ENCODE results near the gene DNAH6.
"Not testable (repeated sequence)": the region's sequence is repeated elsewhere in the genome, so short reads cannot be mapped to it uniquely, and the experiment has no call there.

The DNAH6 gene

DNA sequence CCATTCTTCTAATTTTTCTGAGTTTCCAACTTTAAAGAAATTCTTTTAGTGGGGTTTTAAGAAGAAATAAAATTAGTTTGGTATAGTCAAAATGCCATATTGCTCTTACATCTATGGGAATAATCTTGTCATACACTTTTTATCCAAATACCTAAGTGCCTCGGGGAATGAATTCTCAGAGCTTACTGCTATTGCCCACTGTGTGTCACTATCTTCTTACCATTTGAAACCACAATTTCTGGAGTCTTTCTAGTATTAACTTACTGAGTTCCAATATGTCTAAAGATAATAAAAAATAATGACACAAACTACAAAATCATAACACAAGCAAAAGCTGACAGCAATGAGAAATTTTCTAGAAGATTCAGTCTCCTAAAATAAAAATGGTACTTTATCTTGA, 23.7 kb upstream of the DNAH6 start:
- Histone ChIP-seq H3K4me1 (ENCODE audit: insufficient read depth, insufficient read length) (no peaks in the 10 kb centered on the region), H3K4me3 (ENCODE audit: insufficient read length, low read depth) (no peak overlapping the region)

DNA sequence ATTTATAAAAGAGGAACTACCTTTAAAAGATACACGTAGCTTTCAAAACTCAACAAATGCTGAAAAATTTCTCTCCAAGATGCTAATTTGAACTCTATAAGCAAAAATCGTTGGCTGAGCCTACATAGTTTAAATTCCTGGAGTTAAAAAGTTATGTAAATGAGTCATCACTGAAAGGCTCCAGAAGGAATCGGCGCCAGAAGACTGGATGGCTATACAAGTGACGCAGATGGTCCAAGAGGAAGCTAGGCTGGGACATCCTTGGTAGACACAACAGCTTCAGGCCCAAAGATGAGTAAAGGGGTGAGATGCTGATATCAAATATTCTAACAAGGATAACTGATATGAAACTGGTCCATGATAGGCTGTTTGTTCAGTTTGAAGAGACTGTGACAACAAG, 22.8 kb upstream of the DNAH6 start:
- Histone ChIP-seq H3K9me3 (ENCODE audit: insufficient read depth, low read length) (no peaks in the 10 kb centered on the region), H3K27me3 (ENCODE audit: insufficient read depth, insufficient read length) (no peaks in the 10 kb centered on the region), H3K4me3 (ENCODE audit: insufficient read length, low read depth) (no peak overlapping the region), H3K4me1 (ENCODE audit: insufficient read depth, insufficient read length) (no peaks in the 10 kb centered on the region), H3K36me3 (ENCODE audit: insufficient read depth, insufficient read length, low read length) (no peaks in the 10 kb centered on the region), H3K9ac (ENCODE audit: insufficient read length, low read depth) (no peak overlapping the region)
- TF ChIP-seq YY1 (IDR thresholded peaks at IDR 0.05; ENCODE audit: insufficient read depth, insufficient read length): no peak
- no peak for TF ChIP-seq ZNF274 (IDR thresholded peaks at IDR 0.05; ENCODE audit: low read depth, low read length)
- TF ChIP-seq SUZ12 (IDR thresholded peaks at IDR 0.05; ENCODE audit: extremely low read depth, insufficient read depth, insufficient read length): no peak
- no peak for DNase-seq (ENCODE audit: low read depth, low spot score)

More for the DNA sequence above, 23.7 kb upstream of the DNAH6 start:
- Histone ChIP-seq H3K9me3 (ENCODE audit: insufficient read depth, low read length) (no peaks in the 10 kb centered on the region), H3K9ac (ENCODE audit: insufficient read length, low read depth) (no peak overlapping the region), H3K27me3 (ENCODE audit: insufficient read depth, insufficient read length) (no peaks in the 10 kb centered on the region), H3K36me3 (ENCODE audit: insufficient read depth, insufficient read length, low read length) (no peaks in the 10 kb centered on the region)
- TF ChIP-seq YY1 (IDR thresholded peaks at IDR 0.05; ENCODE audit: insufficient read depth, insufficient read length) (no peak), ZNF274 (IDR thresholded peaks at IDR 0.05; ENCODE audit: low read depth, low read length) (no peak), SUZ12 (IDR thresholded peaks at IDR 0.05; ENCODE audit: extremely low read depth, insufficient read depth, insufficient read length) (no peak)
- DNase-seq (ENCODE audit: low read depth, low spot score): no peak

DNA sequence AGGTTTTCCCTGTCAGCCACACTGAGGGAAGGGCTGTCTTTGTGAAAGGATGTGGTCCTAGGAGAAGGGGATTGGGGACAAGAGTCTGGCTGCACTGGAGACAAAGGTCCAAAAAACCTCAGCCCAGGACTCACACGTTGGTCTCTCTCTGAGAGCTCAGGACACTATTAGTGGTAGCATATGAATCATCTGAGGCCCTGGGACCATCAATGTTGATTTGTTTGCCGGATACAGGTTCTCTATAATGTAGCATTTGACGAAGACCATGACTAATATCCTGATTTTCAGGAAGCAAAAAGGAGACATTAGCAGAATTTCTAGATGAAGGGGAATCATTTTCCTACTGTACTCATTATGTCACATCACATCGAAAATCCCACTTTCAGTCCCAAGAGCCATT, 22.2 kb upstream of the DNAH6 start:
- Histone ChIP-seq H3K4me1 (ENCODE audit: insufficient read depth, insufficient read length) (no peaks in the 10 kb centered on the region), H3K27me3 (ENCODE audit: insufficient read depth, insufficient read length) (no peaks in the 10 kb centered on the region), H3K36me3 (ENCODE audit: insufficient read depth, insufficient read length, low read length) (no peaks in the 10 kb centered on the region), H3K9ac (ENCODE audit: insufficient read length, low read depth) (no peak overlapping the region), H3K4me3 (ENCODE audit: insufficient read length, low read depth) (no peak overlapping the region), H3K9me3 (ENCODE audit: insufficient read depth, low read length) (no peaks in the 10 kb centered on the region)
- no peak for DNase-seq (ENCODE audit: low read depth, low spot score)
- TF ChIP-seq YY1 (IDR thresholded peaks at IDR 0.05; ENCODE audit: insufficient read depth, insufficient read length): no peak
- no peak for TF ChIP-seq SUZ12 (IDR thresholded peaks at IDR 0.05; ENCODE audit: extremely low read depth, insufficient read depth, insufficient read length)
- no peak for TF ChIP-seq ZNF274 (IDR thresholded peaks at IDR 0.05; ENCODE audit: low read depth, low read length)

DNA sequence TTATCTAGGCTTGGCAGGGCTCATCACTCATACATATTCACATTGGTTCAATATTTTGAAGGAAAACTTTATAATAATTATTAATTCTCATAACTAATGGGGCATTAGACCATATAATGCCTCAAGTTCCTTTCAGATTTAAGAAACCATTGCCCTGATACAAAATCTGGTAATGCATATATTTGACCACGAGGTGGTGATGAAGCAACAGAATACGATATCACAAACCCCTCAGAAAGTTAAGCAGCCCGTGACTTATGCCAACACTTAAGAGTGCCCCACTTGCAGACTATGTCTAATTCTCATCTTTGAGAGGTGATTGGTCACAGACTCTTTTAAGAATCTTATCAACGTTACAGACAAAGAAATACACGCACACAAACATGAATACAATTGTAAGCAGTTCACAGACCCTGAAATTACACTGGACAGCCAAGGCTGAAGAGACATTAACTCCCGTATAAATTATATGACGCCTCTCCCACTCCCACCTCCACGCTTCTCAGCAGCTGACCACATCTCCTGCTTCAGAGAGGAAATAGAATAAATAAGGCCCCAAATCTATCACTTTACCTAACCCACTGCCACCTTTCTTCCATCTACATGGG, 20.7 kb upstream of the DNAH6 start:
- no peak overlapping the region for H3K4me3 ChIP-seq (ENCODE audit: insufficient read length, low read depth)
- H3K27me3 ChIP-seq (ENCODE audit: insufficient read depth, insufficient read length): no peaks in the 10 kb centered on the region
- DNase-seq (ENCODE audit: low read depth, low spot score): peak; percentile 51
- no peak overlapping the region for H3K9ac ChIP-seq (ENCODE audit: insufficient read length, low read depth)
- no peak for TF ChIP-seq SUZ12 (IDR thresholded peaks at IDR 0.05; ENCODE audit: extremely low read depth, insufficient read depth, insufficient read length)
- TF ChIP-seq YY1 (IDR thresholded peaks at IDR 0.05; ENCODE audit: insufficient read depth, insufficient read length): no peak
- TF ChIP-seq ZNF274 (IDR thresholded peaks at IDR 0.05; ENCODE audit: low read depth, low read length): no peak
- no peaks in the 10 kb centered on the region for H3K36me3 ChIP-seq (ENCODE audit: insufficient read depth, insufficient read length, low read length)
- H3K4me1 ChIP-seq (ENCODE audit: insufficient read depth, insufficient read length): no peaks in the 10 kb centered on the region
- no peaks in the 10 kb centered on the region for H3K9me3 ChIP-seq (ENCODE audit: insufficient read depth, low read length)

DNA sequence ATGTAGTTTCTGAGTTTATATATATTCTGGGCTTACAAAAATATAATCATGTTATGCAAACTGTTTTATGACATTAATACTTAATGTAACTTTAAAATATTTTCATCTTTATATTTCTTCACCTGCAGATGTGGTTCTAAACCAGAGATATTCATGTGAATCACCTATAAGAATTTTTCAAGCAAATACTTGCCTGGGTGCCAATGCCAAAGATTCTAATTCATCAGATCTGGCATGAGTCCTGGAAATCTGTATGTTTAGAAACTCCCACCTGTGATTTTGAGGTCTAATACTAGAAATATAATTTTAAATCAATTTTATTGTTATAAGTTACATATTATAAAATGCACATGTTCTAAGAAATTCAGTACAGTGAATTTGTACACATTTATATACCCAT, 19.9 kb upstream of the DNAH6 start:
- no peaks in the 10 kb centered on the region for H3K4me1 ChIP-seq (ENCODE audit: insufficient read depth, insufficient read length)
- DNase-seq (ENCODE audit: low read depth, low spot score): no peak
- no peak overlapping the region for H3K4me3 ChIP-seq (ENCODE audit: insufficient read length, low read depth)
- no peak overlapping the region for H3K9ac ChIP-seq (ENCODE audit: insufficient read length, low read depth)
- no peaks in the 10 kb centered on the region for H3K36me3 ChIP-seq (ENCODE audit: insufficient read depth, insufficient read length, low read length)
- TF ChIP-seq ZNF274 (IDR thresholded peaks at IDR 0.05; ENCODE audit: low read depth, low read length) (no peak), YY1 (IDR thresholded peaks at IDR 0.05; ENCODE audit: insufficient read depth, insufficient read length) (no peak), SUZ12 (IDR thresholded peaks at IDR 0.05; ENCODE audit: extremely low read depth, insufficient read depth, insufficient read length) (no peak)
- H3K27me3 ChIP-seq (ENCODE audit: insufficient read depth, insufficient read length): no peaks in the 10 kb centered on the region
- H3K9me3 ChIP-seq (ENCODE audit: insufficient read depth, low read length): no peaks in the 10 kb centered on the region

DNA sequence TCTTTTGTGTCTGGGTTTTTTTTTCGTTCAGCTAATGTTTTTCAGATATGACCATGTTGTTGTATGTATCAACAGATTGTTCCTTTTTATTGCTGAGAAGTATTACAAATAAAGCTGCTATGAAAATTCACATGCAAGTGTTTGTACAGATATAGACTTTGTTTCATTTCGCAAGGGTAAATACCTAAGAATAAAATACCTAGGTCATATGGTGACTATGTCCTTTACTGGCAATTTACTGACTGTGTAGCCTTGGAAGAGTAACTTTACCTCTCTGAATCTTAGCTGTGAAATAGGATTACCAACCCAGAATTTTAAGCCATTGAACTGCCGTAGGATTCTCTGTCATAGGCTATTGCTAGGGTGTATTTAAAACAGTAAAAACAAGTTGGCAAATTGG, 19.0 kb upstream of the DNAH6 start:
- TF ChIP-seq YY1 (IDR thresholded peaks at IDR 0.05; ENCODE audit: insufficient read depth, insufficient read length) (no peak), ZNF274 (IDR thresholded peaks at IDR 0.05; ENCODE audit: low read depth, low read length) (no peak), SUZ12 (IDR thresholded peaks at IDR 0.05; ENCODE audit: extremely low read depth, insufficient read depth, insufficient read length) (no peak)
- Histone ChIP-seq H3K4me3 (ENCODE audit: insufficient read length, low read depth) (no peak overlapping the region), H3K36me3 (ENCODE audit: insufficient read depth, insufficient read length, low read length) (no peaks in the 10 kb centered on the region), H3K4me1 (ENCODE audit: insufficient read depth, insufficient read length) (no peaks in the 10 kb centered on the region), H3K9ac (ENCODE audit: insufficient read length, low read depth) (no peak overlapping the region), H3K9me3 (ENCODE audit: insufficient read depth, low read length) (no peaks in the 10 kb centered on the region), H3K27me3 (ENCODE audit: insufficient read depth, insufficient read length) (no peaks in the 10 kb centered on the region)
- no peak for DNase-seq (ENCODE audit: low read depth, low spot score)

DNA sequence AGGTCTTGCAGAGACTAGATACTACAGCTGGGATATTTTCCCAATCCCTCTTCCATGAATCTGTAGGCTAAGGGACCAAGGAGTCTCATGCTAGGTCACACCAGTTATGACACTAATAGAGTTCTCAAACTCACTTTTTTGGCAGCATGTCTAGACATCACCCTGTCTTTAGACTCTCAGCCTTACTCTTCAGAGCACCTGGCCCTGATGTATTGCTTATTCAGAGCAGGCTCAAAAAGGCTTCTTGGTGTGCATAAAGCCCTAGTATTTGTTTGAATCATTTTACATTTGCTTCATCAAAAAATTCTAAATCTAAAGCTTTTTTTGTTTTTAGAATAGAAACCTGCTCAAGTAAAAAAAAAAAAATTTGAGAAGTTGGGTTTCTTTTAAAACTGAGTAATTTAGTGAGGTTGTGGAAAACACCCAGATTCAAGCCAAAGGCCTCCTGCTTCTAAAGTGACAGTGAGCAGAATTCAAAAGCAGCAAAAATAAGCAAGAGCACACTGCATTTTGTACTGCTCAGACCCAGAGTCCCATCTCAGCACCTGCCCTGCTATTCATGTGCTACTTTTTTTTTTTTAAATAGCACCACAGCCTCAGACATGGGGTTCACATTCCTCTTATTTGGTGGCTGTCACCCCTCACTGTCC, 18.0 kb upstream of the DNAH6 start:
- TF ChIP-seq SUZ12 (IDR thresholded peaks at IDR 0.05; ENCODE audit: extremely low read depth, insufficient read depth, insufficient read length) (no peak), ZNF274 (IDR thresholded peaks at IDR 0.05; ENCODE audit: low read depth, low read length) (no peak), YY1 (IDR thresholded peaks at IDR 0.05; ENCODE audit: insufficient read depth, insufficient read length) (no peak)
- H3K9ac ChIP-seq (ENCODE audit: insufficient read length, low read depth): no peak overlapping the region

DNA sequence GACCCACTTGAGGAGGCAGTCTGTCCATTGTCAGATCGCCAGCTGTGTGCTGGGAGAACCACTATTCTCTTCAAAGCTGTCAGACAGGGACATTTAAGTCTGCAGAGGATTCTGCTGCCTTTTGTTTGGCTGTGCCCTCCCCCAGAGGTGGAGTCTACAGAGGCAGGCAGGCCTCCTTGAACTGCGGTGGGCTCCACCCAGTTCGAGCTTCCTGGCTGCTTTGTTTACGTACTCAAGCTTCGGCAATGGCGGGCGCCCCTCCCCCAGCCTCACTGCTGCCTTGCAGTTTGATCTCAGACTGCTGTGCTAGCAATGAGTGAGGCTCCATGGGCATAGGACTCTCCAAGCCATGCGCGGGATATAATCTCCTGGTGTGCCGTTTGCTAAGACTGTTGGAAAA, 5.3 kb upstream of the DNAH6 start:
- not testable (repeated sequence) for H3K27me3 ChIP-seq (ENCODE audit: insufficient read depth, insufficient read length); H3K4me3 ChIP-seq (ENCODE audit: insufficient read length, low read depth); H3K9ac ChIP-seq (ENCODE audit: insufficient read length, low read depth)

More for the DNA sequence above, 18.0 kb upstream of the DNAH6 start:
- Histone ChIP-seq H3K27me3 (ENCODE audit: insufficient read depth, insufficient read length) (no peaks in the 10 kb centered on the region), H3K4me1 (ENCODE audit: insufficient read depth, insufficient read length) (no peaks in the 10 kb centered on the region), H3K36me3 (ENCODE audit: insufficient read depth, insufficient read length, low read length) (no peaks in the 10 kb centered on the region), H3K4me3 (ENCODE audit: insufficient read length, low read depth) (no peak overlapping the region), H3K9me3 (ENCODE audit: insufficient read depth, low read length) (no peaks in the 10 kb centered on the region)
- no peak for DNase-seq (ENCODE audit: low read depth, low spot score)

More for the DNA sequence above, 5.3 kb upstream of the DNAH6 start:
- peaks cover 13% of the 10 kb centered on the region for H3K9me3 ChIP-seq (ENCODE audit: insufficient read depth, low read length)
- H3K36me3 ChIP-seq (ENCODE audit: insufficient read depth, insufficient read length, low read length); H3K4me1 ChIP-seq (ENCODE audit: insufficient read depth, insufficient read length); DNase-seq (ENCODE audit: low read depth, low spot score): not testable (repeated sequence)

All from NT2/D1 (cell line).